Gastroesophageal sphincter (tissue), 4 donors: ENCODE data around the gene GRIN1. TPM values are rescaled to one million over a fixed set of nuclear protein-coding genes. Genes with fewer than 3 reads are reported as not detected.

ENCODE experiments used
- ATAC-seq: fragments of 150-250 bp; one replicate; pipeline ENCODE4 v1.9.1; 2016; ENCODE audit warnings: mild to moderate bottlenecking, moderate library complexity
- H3K27ac ChIP-seq, 4 donors: fragments of 200-600 bp; sonication (generic) in 3 of 4; 1 replicate in 3 of 4; 2 replicates in 1 of 4; pipeline ENCODE4 v1.5.1; 2016 to 2019
- H3K27me3 ChIP-seq: fragments of 200-600 bp; sonication (generic); one replicate; pipeline ENCODE4 v1.5.1; 2019
- H3K36me3 ChIP-seq, 2 donors: fragments of 200-600 bp; sonication (generic); one replicate each; pipeline ENCODE4 v1.5.1; 2019; ENCODE audit warnings: control low read depth in 1 of 2
- H3K4me1 ChIP-seq, 3 donors: fragments of 200-600 bp; sonication (generic); 1 replicate in 2 of 3; 2 replicates in 1 of 3; pipeline ENCODE4 v1.5.1; 2016 to 2019; ENCODE audit warnings: control low read depth in 2 of 3
- H3K4me3 ChIP-seq, 2 donors: fragments of 200-600 bp; sonication (generic); one replicate each; pipeline ENCODE4 v1.5.1; 2019; ENCODE audit warnings: mild to moderate bottlenecking in 1 of 2, moderate library complexity in 1 of 2
- H3K9me3 ChIP-seq, 3 donors: fragments of 200-600 bp; sonication (generic); one replicate each; pipeline ENCODE4 v1.5.1; 2017 to 2019; ENCODE audit warnings: control low read depth in 2 of 3
- CTCF ChIP-seq, 4 experiments: fragments of 200-600 bp in 2 of 4; fragments of 450-650 bp in 2 of 4; sonication (generic) in 1 of 4; IDR thresholded peaks; one replicate each; pipeline ENCODE4 v1.5.1; 2017 to 2019; ENCODE audit warnings: antibody characterized with exemption in 4 of 4, mild to moderate bottlenecking in 2 of 4, moderate library complexity in 2 of 4
- EP300 ChIP-seq: sonication (generic); formaldehyde crosslinking; IDR thresholded peaks from one replicate; pipeline ENCODE4 v1.6.1; 2017; ENCODE audit warnings: antibody characterized with exemption, mild to moderate bottlenecking
- POLR2A ChIP-seq, 2 donors: fragments of 450-650 bp; IDR thresholded peaks; one replicate each; pipeline ENCODE4 v1.6.1; 2017; ENCODE audit warnings: antibody characterized with exemption in 2 of 2, mild to moderate bottlenecking in 2 of 2, moderate library complexity in 1 of 2
- POLR2AphosphoS5 ChIP-seq: sonication (generic); formaldehyde crosslinking; IDR thresholded peaks from one replicate; pipeline ENCODE4 v1.6.1; 2017; ENCODE audit warnings: antibody characterized with exemption
- WGBS, 2 donors: methylation state at CpG; one replicate each; pipeline ENCODE4 v1.1.5; 2018; ENCODE audit warnings: low coverage in 1 of 2; 5-methylcytosine and 5-hydroxymethylcytosine counted together
- total RNA-seq, 4 donors: library from RNA; depleted of rRNA; stranded (reverse); fragments of >200 nt; gene quantifications; one replicate each; pipeline ENCODE4 v1.1.0, GENCODE V29; 2016

Gene GRIN1
- total RNA-seq, 4 donors from 2014 or later = 0.08 to 0.13 TPM; not detected in 2

- H3K9me3 ChIP-seq = no peaks in the 10 kb centered on the region
- H3K27me3 ChIP-seq = no peaks in the 10 kb centered on the region
- no peak for ATAC-seq
- no peak overlapping the region for H3K4me3 ChIP-seq
- TF ChIP-seq POLR2AphosphoS5 = no peak
- no peak for TF ChIP-seq CTCF (IDR thresholded peaks at IDR 0.05)
- no peak for TF ChIP-seq EP300
- no peak for TF ChIP-seq POLR2A (IDR thresholded peaks at IDR 0.05)
- WGBS, 2 donors = 40 to 92% methylated on average over 1 to 2 of the region's 9 CpGs
- peaks cover 0 to 38% of the 10 kb centered on the region in 2 donors for H3K36me3 ChIP-seq
- H3K27ac ChIP-seq = peak overlapping the region in 3 of 4 donors; percentile 97 to 99 (median 99)
- peaks cover 6 to 79% (median 36%) of the 10 kb centered on the region in 3 donors for H3K4me1 ChIP-seq
These were observed 51.4 kb downstream of the GRIN1 start for GRCh38 chr9:137190315-137190856.

- H3K27ac ChIP-seq = peak overlapping the region in 3 of 4 donors; percentile 16 to 99 (median 97)
- H3K4me1 ChIP-seq = peaks cover 6 to 79% (median 30%) of the 10 kb centered on the region in 3 donors
- H3K4me3 ChIP-seq = no peak overlapping the region
- TF ChIP-seq POLR2AphosphoS5 (no peak), EP300 (no peak), CTCF (IDR thresholded peaks at IDR 0.05) (no peak), POLR2A (IDR thresholded peaks at IDR 0.05) (no peak)
- no peak for ATAC-seq
- peaks cover 0 to 29% of the 10 kb centered on the region in 2 donors for H3K36me3 ChIP-seq
- no peaks in the 10 kb centered on the region for H3K27me3 ChIP-seq
- WGBS, 2 donors = 70% methylated on average over 3 of the region's 3 CpGs; no CpG with 5 or more reads in 1 of the 2 donors
- no peaks in the 10 kb centered on the region for H3K9me3 ChIP-seq
These were observed 52.3 kb downstream of the GRIN1 start for GRCh38 chr9:137191245-137191644.

- TF ChIP-seq CTCF (IDR thresholded peaks at IDR 0.05) = no peak
- TF ChIP-seq POLR2A (IDR thresholded peaks at IDR 0.05) = no peak
- TF ChIP-seq POLR2AphosphoS5 = no peak
- no peak for TF ChIP-seq EP300
- Histone ChIP-seq H3K4me1 (peaks cover 6 to 74% (median 24%) of the 10 kb centered on the region in 3 donors), H3K36me3 (peaks cover 0 to 26% of the 10 kb centered on the region in 2 donors), H3K9me3 (no peaks in the 10 kb centered on the region), H3K27me3 (no peaks in the 10 kb centered on the region), H3K4me3 (no peak overlapping the region), H3K27ac (peak overlapping the region in 2 of 4 donors; percentile 16 to 97)
- no peak for ATAC-seq
- no CpG with 5 or more reads among the region's 22 CpGs for WGBS, 2 donors
These were observed 52.9 kb downstream of the GRIN1 start for GRCh38 chr9:137191691-137192447.

- no peak for ATAC-seq
- peaks cover 6 to 74% (median 19%) of the 10 kb centered on the region in 3 donors for H3K4me1 ChIP-seq
- H3K9me3 ChIP-seq = no peaks in the 10 kb centered on the region
- 67 to 69% methylated on average over 1 to 3 of the region's 10 CpGs for WGBS, 2 donors
- peak overlapping the region in 1 of 4 donors; percentile 14 for H3K27ac ChIP-seq
- H3K36me3 ChIP-seq = peaks cover 0 to 26% of the 10 kb centered on the region in 2 donors
- H3K4me3 ChIP-seq = no peak overlapping the region
- TF ChIP-seq CTCF (IDR thresholded peaks at IDR 0.05) = no peak
- no peak for TF ChIP-seq POLR2AphosphoS5
- no peak for TF ChIP-seq POLR2A (IDR thresholded peaks at IDR 0.05)
- TF ChIP-seq EP300 = no peak
- no peaks in the 10 kb centered on the region for H3K27me3 ChIP-seq
These were observed 53.5 kb downstream of the GRIN1 start for GRCh38 chr9:137192448-137192780.
